ENCODE data around the gene KCNQ5. TPM values are rescaled to one million over a fixed set of nuclear protein-coding genes. Genes with fewer than 3 reads are reported as not detected.
A peak's percentile ranks its signal among the peaks of the same experiment; 100 is the strongest.
"Not testable (repeated sequence)": the region's sequence is repeated elsewhere in the genome, so short reads cannot be mapped to it uniquely, and the experiment has no call there.

Gene KCNQ5
- total RNA-seq, 1 experiment from 2014 or later = 0.07 TPM

- no peak for DNase-seq
- no peaks in the 10 kb centered on the region for H3K9me3 ChIP-seq (ENCODE audit: control insufficient read depth, low read depth, low read length)
- H2BK12ac ChIP-seq (ENCODE audit: insufficient read length, low read depth, low read length) = no peak overlapping the region
- no peak overlapping the region for H2BK120ac ChIP-seq (ENCODE audit: low read depth, low read length, poor library complexity, severe bottlenecking)
- no peaks in the 10 kb centered on the region for H3K27me3 ChIP-seq (ENCODE audit: insufficient read depth, low read length)
- H3K4me1 Mint-ChIP-seq = peaks cover 0 to 5% of the 10 kb centered on the region in 2 experiments; a peak in 2 of 4 replicates
- peak overlapping the region in 1 of 3 experiments; percentile 53; a peak in 1 of 7 replicates for H3K27ac Mint-ChIP-seq
- TF ChIP-seq, protein P1, sequence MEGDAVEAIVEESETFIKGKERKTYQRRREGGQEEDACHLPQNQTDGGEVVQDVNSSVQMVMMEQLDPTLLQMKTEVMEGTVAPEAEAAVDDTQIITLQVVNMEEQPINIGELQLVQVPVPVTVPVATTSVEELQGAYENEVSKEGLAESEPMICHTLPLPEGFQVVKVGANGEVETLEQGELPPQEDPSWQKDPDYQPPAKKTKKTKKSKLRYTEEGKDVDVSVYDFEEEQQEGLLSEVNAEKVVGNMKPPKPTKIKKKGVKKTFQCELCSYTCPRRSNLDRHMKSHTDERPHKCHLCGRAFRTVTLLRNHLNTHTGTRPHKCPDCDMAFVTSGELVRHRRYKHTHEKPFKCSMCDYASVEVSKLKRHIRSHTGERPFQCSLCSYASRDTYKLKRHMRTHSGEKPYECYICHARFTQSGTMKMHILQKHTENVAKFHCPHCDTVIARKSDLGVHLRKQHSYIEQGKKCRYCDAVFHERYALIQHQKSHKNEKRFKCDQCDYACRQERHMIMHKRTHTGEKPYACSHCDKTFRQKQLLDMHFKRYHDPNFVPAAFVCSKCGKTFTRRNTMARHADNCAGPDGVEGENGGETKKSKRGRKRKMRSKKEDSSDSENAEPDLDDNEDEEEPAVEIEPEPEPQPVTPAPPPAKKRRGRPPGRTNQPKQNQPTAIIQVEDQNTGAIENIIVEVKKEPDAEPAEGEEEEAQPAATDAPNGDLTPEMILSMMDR (conservative IDR thresholded peaks at IDR 0.05) = no peak
- H3K4me1 ChIP-seq (ENCODE audit: insufficient read depth, low read length) = no peaks in the 10 kb centered on the region
- H3K36me3 Mint-ChIP-seq (ENCODE audit: insufficient read depth in 1 of 3, low read depth in 3 of 3) = no peaks in the 10 kb centered on the region
- H3K9me3 Mint-ChIP-seq = no peaks in the 10 kb centered on the region
- H3K4me2 ChIP-seq (ENCODE audit: insufficient read depth, insufficient read length, low read length) = no peak overlapping the region
- H3K79me1 ChIP-seq (ENCODE audit: insufficient read depth, low read depth, low read length, poor library complexity, severe bottlenecking) = no peaks in the 10 kb centered on the region
- H3K23me2 ChIP-seq (ENCODE audit: insufficient read length, low read depth, low read length, poor library complexity, severe bottlenecking) = no peaks in the 10 kb centered on the region
- H2AK5ac ChIP-seq (ENCODE audit: insufficient read length, low read length) = no peak overlapping the region
- no peak overlapping the region for H3K14ac ChIP-seq (ENCODE audit: insufficient read depth, low read length)
- no peak overlapping the region for H2BK15ac ChIP-seq (ENCODE audit: low read depth, low read length)
- no peak overlapping the region for H3K4me3 Mint-ChIP-seq
- H3K79me2 ChIP-seq (ENCODE audit: insufficient read depth, low read length) = no peaks in the 10 kb centered on the region
- no peak overlapping the region for H4K5ac ChIP-seq (ENCODE audit: insufficient read length, low read depth, low read length)
- H2BK20ac ChIP-seq (ENCODE audit: low read depth, low read length, poor library complexity, severe bottlenecking) = no peak overlapping the region
- no peak overlapping the region for H3K4ac ChIP-seq (ENCODE audit: low read depth, low read length)
- H4K8ac ChIP-seq (replicated peaks; ENCODE audit: insufficient read length, low read depth, low read length) = no peak overlapping the region
- no peak overlapping the region for H3K23ac ChIP-seq (ENCODE audit: insufficient read length, low read depth, low read length)
- H3K18ac ChIP-seq (ENCODE audit: insufficient read length, low read depth, low read length) = no peak overlapping the region
- H4K91ac ChIP-seq (ENCODE audit: insufficient read length, low read depth, low read length) = no peak overlapping the region
- H2AFZ ChIP-seq (ENCODE audit: low read length) = no peak overlapping the region
- H3T11ph ChIP-seq (ENCODE audit: low read length) = no peak overlapping the region
- no peak overlapping the region for H2BK5ac ChIP-seq (ENCODE audit: insufficient read length, low read length)
- WGBS (ENCODE audit: extremely low coverage, insufficient read length, low lambda C conversion rate) = no CpG with 5 or more reads among the region's 6 CpGs
- no peak overlapping the region for H3K9ac ChIP-seq (ENCODE audit: extremely low read depth, insufficient read length, low read length)
- H3K27ac ChIP-seq (ENCODE audit: insufficient read length, low read depth, low read length) = no peak overlapping the region
- no peaks in the 10 kb centered on the region for H3K27me3 Mint-ChIP-seq (ENCODE audit: low read depth)
- H3K56ac ChIP-seq (ENCODE audit: insufficient read length, low read depth, low read length) = no peak overlapping the region
- no peaks in the 10 kb centered on the region for H4K20me1 ChIP-seq (ENCODE audit: control insufficient read depth, insufficient read depth, insufficient read length)
Measured at GRCh38 chr6:73233048-73233447, 611.2 kb downstream of the KCNQ5 start.

- not testable (repeated sequence) for H3K14ac ChIP-seq (ENCODE audit: insufficient read depth, low read length); H3K36me3 Mint-ChIP-seq (ENCODE audit: insufficient read depth in 1 of 3, low read depth in 3 of 3); H3K23me2 ChIP-seq (ENCODE audit: insufficient read length, low read depth, low read length, poor library complexity, severe bottlenecking); H3K4me2 ChIP-seq (ENCODE audit: insufficient read depth, insufficient read length, low read length); H3K9me3 Mint-ChIP-seq; H3K9ac ChIP-seq (ENCODE audit: extremely low read depth, insufficient read length, low read length); H3K4ac ChIP-seq (ENCODE audit: low read depth, low read length); H4K91ac ChIP-seq (ENCODE audit: insufficient read length, low read depth, low read length); H2AFZ ChIP-seq (ENCODE audit: low read length); H2BK120ac ChIP-seq (ENCODE audit: low read depth, low read length, poor library complexity, severe bottlenecking); H3K79me2 ChIP-seq (ENCODE audit: insufficient read depth, low read length); H3K23ac ChIP-seq (ENCODE audit: insufficient read length, low read depth, low read length); H3K27ac Mint-ChIP-seq; H2BK5ac ChIP-seq (ENCODE audit: insufficient read length, low read length); H3K56ac ChIP-seq (ENCODE audit: insufficient read length, low read depth, low read length); H3K27me3 ChIP-seq (ENCODE audit: insufficient read depth, low read length); H3K18ac ChIP-seq (ENCODE audit: insufficient read length, low read depth, low read length); H4K8ac ChIP-seq (replicated peaks; ENCODE audit: insufficient read length, low read depth, low read length); H3K9me3 ChIP-seq (ENCODE audit: control insufficient read depth, low read depth, low read length); H3K27ac ChIP-seq (ENCODE audit: insufficient read length, low read depth, low read length); H3T11ph ChIP-seq (ENCODE audit: low read length); H4K20me1 ChIP-seq (ENCODE audit: control insufficient read depth, insufficient read depth, insufficient read length); H3K4me1 ChIP-seq (ENCODE audit: insufficient read depth, low read length); H3K4me1 Mint-ChIP-seq; H3K79me1 ChIP-seq (ENCODE audit: insufficient read depth, low read depth, low read length, poor library complexity, severe bottlenecking); H3K4me3 Mint-ChIP-seq; H2AK5ac ChIP-seq (ENCODE audit: insufficient read length, low read length); DNase-seq; H2BK15ac ChIP-seq (ENCODE audit: low read depth, low read length); H2BK20ac ChIP-seq (ENCODE audit: low read depth, low read length, poor library complexity, severe bottlenecking); H2BK12ac ChIP-seq (ENCODE audit: insufficient read length, low read depth, low read length); H3K27me3 Mint-ChIP-seq (ENCODE audit: low read depth); H4K5ac ChIP-seq (ENCODE audit: insufficient read length, low read depth, low read length)
- WGBS (ENCODE audit: extremely low coverage, insufficient read length, low lambda C conversion rate) = no CpG with 5 or more reads among the region's 3 CpGs
Measured at GRCh38 chr6:73233971-73234370, 612.1 kb downstream of the KCNQ5 start.

All from H9 (cell line).